Measurements from ENCODE around the gene DHRSX. TPM values are rescaled to one million over a fixed set of nuclear protein-coding genes. Genes with fewer than 3 reads are reported as not detected.
"Not testable (repeated sequence)": the region's sequence is repeated elsewhere in the genome, so short reads cannot be mapped to it uniquely, and the experiment has no call there.

The DHRSX gene
- total RNA-seq, 4 donors from 2014 or later = 4.4 to 23.8 (median 11.3) TPM

DNA sequence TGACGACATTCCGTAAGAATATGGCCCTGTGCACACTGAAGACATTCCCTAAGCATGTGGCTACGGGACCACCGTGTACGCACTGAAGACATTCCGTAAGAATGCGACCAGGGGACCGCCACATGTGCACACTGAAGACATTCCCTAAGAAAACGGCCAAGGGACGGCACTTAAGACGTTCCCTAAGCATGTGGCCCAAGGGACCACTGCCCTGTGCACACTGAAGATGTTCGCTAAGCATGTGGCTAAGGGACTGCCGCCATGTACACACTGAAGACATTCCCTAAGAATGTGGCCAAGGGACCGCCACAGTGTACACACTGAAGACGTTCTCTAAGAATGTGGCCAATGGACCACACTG, 21.4 kb downstream of the DHRSX start:
- Histone ChIP-seq H3K36me3 (no peaks in the 10 kb centered on the region), H3K27me3 (no peaks in the 10 kb centered on the region), H3K4me1 (no peaks in the 10 kb centered on the region), H3K4me3 (no peak overlapping the region), H3K9me3 (no peaks in the 10 kb centered on the region), H3K27ac (no peak overlapping the region)
- TF ChIP-seq, protein P1, sequence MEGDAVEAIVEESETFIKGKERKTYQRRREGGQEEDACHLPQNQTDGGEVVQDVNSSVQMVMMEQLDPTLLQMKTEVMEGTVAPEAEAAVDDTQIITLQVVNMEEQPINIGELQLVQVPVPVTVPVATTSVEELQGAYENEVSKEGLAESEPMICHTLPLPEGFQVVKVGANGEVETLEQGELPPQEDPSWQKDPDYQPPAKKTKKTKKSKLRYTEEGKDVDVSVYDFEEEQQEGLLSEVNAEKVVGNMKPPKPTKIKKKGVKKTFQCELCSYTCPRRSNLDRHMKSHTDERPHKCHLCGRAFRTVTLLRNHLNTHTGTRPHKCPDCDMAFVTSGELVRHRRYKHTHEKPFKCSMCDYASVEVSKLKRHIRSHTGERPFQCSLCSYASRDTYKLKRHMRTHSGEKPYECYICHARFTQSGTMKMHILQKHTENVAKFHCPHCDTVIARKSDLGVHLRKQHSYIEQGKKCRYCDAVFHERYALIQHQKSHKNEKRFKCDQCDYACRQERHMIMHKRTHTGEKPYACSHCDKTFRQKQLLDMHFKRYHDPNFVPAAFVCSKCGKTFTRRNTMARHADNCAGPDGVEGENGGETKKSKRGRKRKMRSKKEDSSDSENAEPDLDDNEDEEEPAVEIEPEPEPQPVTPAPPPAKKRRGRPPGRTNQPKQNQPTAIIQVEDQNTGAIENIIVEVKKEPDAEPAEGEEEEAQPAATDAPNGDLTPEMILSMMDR (IDR thresholded peaks at IDR 0.05) = no peak
- TF ChIP-seq POLR2A (IDR thresholded peaks at IDR 0.05) = no peak
- DNase-seq = no peak
- intact Hi-C loops (cut with DNase I; ENCODE audit: low total_unique reads) = no loop called here

DNA sequence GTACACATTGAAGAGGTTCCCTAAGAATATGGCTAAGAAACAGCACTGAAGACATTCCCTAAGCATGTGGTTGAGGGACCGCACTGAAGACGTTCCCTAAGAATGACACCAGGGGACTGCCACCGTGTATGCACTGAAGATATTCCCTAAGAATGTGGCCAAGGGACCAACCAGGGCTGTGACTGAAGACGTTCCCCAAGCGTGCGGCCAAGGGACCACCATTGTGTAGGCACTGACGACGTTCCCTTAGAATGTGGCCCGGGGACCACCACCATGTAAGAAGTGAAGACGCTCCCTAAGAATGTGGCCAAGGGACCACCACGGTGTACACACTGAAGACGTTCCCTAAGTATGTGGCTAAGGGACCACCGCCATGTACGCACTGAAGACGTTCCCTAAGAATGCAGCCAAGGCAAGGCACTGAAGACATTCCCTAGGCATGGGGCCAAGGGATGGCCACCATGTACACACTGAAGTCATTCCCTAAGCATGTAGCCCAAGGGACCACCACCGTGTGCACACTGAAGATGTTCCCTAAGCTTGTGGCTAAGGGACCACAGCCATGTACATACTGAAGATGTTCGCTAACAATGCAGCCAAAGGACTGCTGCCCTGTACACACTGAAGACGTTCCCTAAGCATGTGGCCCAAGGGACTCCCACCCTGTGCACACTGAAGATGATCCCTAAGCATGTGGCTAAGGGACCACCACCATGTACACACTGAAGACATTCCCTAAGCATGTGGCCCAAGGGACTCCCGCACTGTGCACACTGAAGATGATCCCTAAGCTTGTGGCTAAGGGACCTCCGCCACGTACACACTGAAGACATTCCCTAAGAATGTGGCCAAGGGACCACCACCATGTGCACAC, 22.0 kb downstream of the DHRSX start:
- DNase-seq = no peak
- TF ChIP-seq POLR2A (IDR thresholded peaks at IDR 0.05) = no peak
- TF ChIP-seq, protein P1 (IDR thresholded peaks at IDR 0.05) = no peak

DNA sequence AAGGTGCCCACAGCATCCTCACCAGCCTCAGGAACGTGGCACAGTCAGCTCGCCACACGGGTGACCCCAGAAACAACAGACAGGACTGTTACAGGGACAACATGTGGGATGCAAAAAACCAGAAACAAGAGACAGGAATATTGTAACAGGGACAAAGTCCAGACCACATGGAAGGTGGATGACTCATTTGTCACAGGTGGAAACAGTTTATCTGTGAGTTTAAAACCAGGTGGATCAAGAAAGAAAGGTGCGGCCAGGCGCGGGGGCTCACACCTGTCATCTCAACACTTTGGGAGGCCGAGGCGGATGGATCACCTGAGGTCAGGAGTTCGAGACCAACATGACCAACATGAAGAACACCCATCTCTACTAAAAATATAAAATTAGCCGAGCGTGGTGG, 23.5 kb downstream of the DHRSX start:
- H3K9me3 ChIP-seq; H3K27ac ChIP-seq; H3K27me3 ChIP-seq; intact Hi-C loops (cut with DNase I; ENCODE audit: low total_unique reads); DNase-seq; H3K36me3 ChIP-seq; H3K4me1 ChIP-seq; H3K4me3 ChIP-seq: not testable (repeated sequence)

More for the DNA sequence above, 22.0 kb downstream of the DHRSX start:
- H3K27me3 ChIP-seq = no peaks in the 10 kb centered on the region
- no peak overlapping the region for H3K27ac ChIP-seq
- no peaks in the 10 kb centered on the region for H3K4me1 ChIP-seq
- no peaks in the 10 kb centered on the region for H3K36me3 ChIP-seq
- intact Hi-C loops (cut with DNase I; ENCODE audit: low total_unique reads) = no loop called here
- no peak overlapping the region for H3K4me3 ChIP-seq
- no peaks in the 10 kb centered on the region for H3K9me3 ChIP-seq

GRCh38 chrX:2474963-2475726, 25.6 kb downstream of the DHRSX start:
- no peaks in the 10 kb centered on the region for H3K27me3 ChIP-seq
- TF ChIP-seq, protein P1 (IDR thresholded peaks at IDR 0.05) = no peak
- TF ChIP-seq POLR2A (IDR thresholded peaks at IDR 0.05) = no peak
- no peaks in the 10 kb centered on the region for H3K4me1 ChIP-seq
- intact Hi-C loops (cut with DNase I; ENCODE audit: low total_unique reads) = no loop called here
- DNase-seq = no peak
- H3K9me3 ChIP-seq = no peaks in the 10 kb centered on the region
- H3K27ac ChIP-seq = no peak overlapping the region
- H3K36me3 ChIP-seq = no peaks in the 10 kb centered on the region
- no peak overlapping the region for H3K4me3 ChIP-seq

- Histone ChIP-seq H3K4me3 (no peak overlapping the region), H3K4me1 (no peaks in the 10 kb centered on the region), H3K9me3 (no peaks in the 10 kb centered on the region), H3K36me3 (no peaks in the 10 kb centered on the region), H3K27ac (no peak overlapping the region), H3K27me3 (no peaks in the 10 kb centered on the region)
- TF ChIP-seq, protein P1 (IDR thresholded peaks at IDR 0.05) = no peak
- TF ChIP-seq POLR2A (IDR thresholded peaks at IDR 0.05) = no peak
- DNase-seq = no peak
- intact Hi-C loops (cut with DNase I; ENCODE audit: low total_unique reads) = no loop called here
These were observed 26.4 kb downstream of the DHRSX start for GRCh38 chrX:2474280-2474962.

GRCh38 chrX:2473064-2473463, 27.7 kb downstream of the DHRSX start:
- H3K27ac ChIP-seq; H3K4me1 ChIP-seq; H3K9me3 ChIP-seq; H3K4me3 ChIP-seq; intact Hi-C loops (cut with DNase I; ENCODE audit: low total_unique reads); DNase-seq; H3K27me3 ChIP-seq; H3K36me3 ChIP-seq: not testable (repeated sequence)
